Body of pancreas (tissue), 4 donors: ENCODE results near the gene TRIM25. TPM values are rescaled to one million over a fixed set of nuclear protein-coding genes. Genes with fewer than 3 reads are reported as not detected.
A peak's percentile ranks its signal among the peaks of the same experiment; 100 is the strongest.

Source experiments
- ATAC-seq: fragments of 150-250 bp; one replicate; pipeline ENCODE4 v1.9.1; 2016
- DNase-seq, 4 donors: peaks; one replicate each; pipeline ENCODE4 v3.0.0-alpha.2; 2019
- H3K27ac ChIP-seq, 4 donors: fragments of 200-600 bp; sonication (generic); 1 replicate in 3 of 4; 2 replicates in 1 of 4; pipeline versions ENCODE4 v1.5.1 to v1.6.1; 2016 to 2019; ENCODE audit warnings: mild to moderate bottlenecking in 1 of 4, mixed read lengths in 1 of 4, moderate library complexity in 1 of 4
- H3K27me3 ChIP-seq, 2 donors: fragments of 200-600 bp; sonication (generic); one replicate each; pipeline ENCODE4 v1.6.0; 2016; ENCODE audit warnings: mild to moderate bottlenecking in 1 of 2
- H3K36me3 ChIP-seq, 2 donors: fragments of 200-600 bp; sonication (generic); replicated peaks in 1 of 2; 2 replicates each; pipeline ENCODE4 v1.5.1; 2016; ENCODE audit warnings: low read depth in 2 of 2; ENCODE audit not compliant: insufficient read depth in 1 of 2
- H3K4me1 ChIP-seq: fragments of 200-600 bp; sonication (generic); one replicate; pipeline ENCODE4 v1.6.0; 2016
- H3K4me3 ChIP-seq, 2 donors: fragments of 200-600 bp; sonication (generic); 1 replicate in 1 of 2; 2 replicates in 1 of 2; pipeline ENCODE4 v1.5.1; 2016 to 2019
- H3K9me3 ChIP-seq, 3 donors: fragments of 200-600 bp; sonication (generic); 1 replicate in 2 of 3; 2 replicates in 1 of 3; pipeline ENCODE4 v1.5.1; 2016
- CTCF ChIP-seq, 7 experiments: fragments of 450-650 bp in 4 of 7; fragments of 200-600 bp in 3 of 7; sonication (generic) in 3 of 7; IDR thresholded peaks; one replicate each; pipeline ENCODE4 v1.5.1; 2016 to 2019; ENCODE audit warnings: antibody characterized with exemption in 7 of 7
- POLR2A ChIP-seq, 3 donors: fragments of 450-650 bp; IDR thresholded peaks; one replicate each; pipeline ENCODE4 v1.6.1; 2016; ENCODE audit warnings: antibody characterized with exemption in 3 of 3, mild to moderate bottlenecking in 2 of 3
- WGBS, 2 donors: methylation state at CpG; one replicate each; pipeline ENCODE4 v1.1.5; 2017; 5-methylcytosine and 5-hydroxymethylcytosine counted together
- intact Hi-C: fragments of 100-400 bp; cut with DNase I; formaldehyde crosslinking; loops from one replicate; pipeline ENCODE4 v1.15.1; 2023
- total RNA-seq, 2 donors: library from RNA; depleted of rRNA; stranded (reverse); fragments of >200 nt; gene quantifications; one replicate each; pipeline ENCODE4 v1.1.0, GENCODE V29; 2016

Gene TRIM25
- total RNA-seq, 2 donors from 2014 or later = 13.5 to 21.8 TPM

- H3K27ac ChIP-seq = no peak overlapping the region
- TF ChIP-seq CTCF (IDR thresholded peaks at IDR 0.05) (no peak), POLR2A (IDR thresholded peaks at IDR 0.05) (no peak)
- ATAC-seq (no peak), DNase-seq (no peak)
- no peaks in the 10 kb centered on the region for H3K4me1 ChIP-seq
- peaks cover 0 to 1% of the 10 kb centered on the region in 2 donors for H3K36me3 ChIP-seq
- intact Hi-C loops = no loop called here
- 85 to 88% methylated on average over 4 of the region's 4 CpGs for WGBS, 2 donors
- H3K4me3 ChIP-seq = no peak overlapping the region
- H3K9me3 ChIP-seq = no peaks in the 10 kb centered on the region
- no peaks in the 10 kb centered on the region for H3K27me3 ChIP-seq
Observed at GRCh38 chr17:56870081-56870651, 43.7 kb downstream of the TRIM25 start.

GRCh38 chr17:56868716-56869115 is 45.1 kb downstream of the TRIM25 start:
- Histone ChIP-seq H3K9me3 (no peaks in the 10 kb centered on the region), H3K27me3 (no peaks in the 10 kb centered on the region), H3K4me1 (no peaks in the 10 kb centered on the region), H3K27ac (no peak overlapping the region), H3K4me3 (no peak overlapping the region), H3K36me3 (peaks cover 0 to 1% of the 10 kb centered on the region in 2 donors)
- no peak for ATAC-seq
- no peak for DNase-seq
- TF ChIP-seq POLR2A (IDR thresholded peaks at IDR 0.05) (no peak), CTCF (IDR thresholded peaks at IDR 0.05) (no peak)
- WGBS, 2 donors = 94 to 99% methylated on average over 3 of the region's 3 CpGs
- intact Hi-C loops = no loop called here

GRCh38 chr17:56867948-56868376 is 45.9 kb downstream of the TRIM25 start:
- no peaks in the 10 kb centered on the region for H3K27me3 ChIP-seq
- peaks cover 0 to 3% of the 10 kb centered on the region in 2 donors for H3K36me3 ChIP-seq
- ATAC-seq (no peak), DNase-seq (no peak)
- H3K4me3 ChIP-seq = no peak overlapping the region
- H3K9me3 ChIP-seq = no peaks in the 10 kb centered on the region
- 28 to 42% methylated on average over 2 of the region's 2 CpGs for WGBS, 2 donors
- intact Hi-C loops = no loop called here
- no peak overlapping the region for H3K27ac ChIP-seq
- no peaks in the 10 kb centered on the region for H3K4me1 ChIP-seq
- TF ChIP-seq CTCF (IDR thresholded peaks at IDR 0.05) = no peak
- no peak for TF ChIP-seq POLR2A (IDR thresholded peaks at IDR 0.05)

GRCh38 chr17:56866496-56866895 is 47.4 kb downstream of the TRIM25 start:
- DNase-seq (peak in 2 of 4 donors; percentile 14 to 47), ATAC-seq (no peak)
- Histone ChIP-seq H3K36me3 (peaks cover 0 to 6% of the 10 kb centered on the region in 2 donors), H3K27me3 (no peaks in the 10 kb centered on the region), H3K9me3 (no peaks in the 10 kb centered on the region), H3K4me3 (no peak overlapping the region), H3K4me1 (no peaks in the 10 kb centered on the region), H3K27ac (no peak overlapping the region)
- TF ChIP-seq POLR2A (IDR thresholded peaks at IDR 0.05) = no peak
- TF ChIP-seq CTCF (IDR thresholded peaks at IDR 0.05) = peak in 5 of 7 experiments; percentile 7 to 47 (median 13)
- 29 to 54% methylated on average over 3 of the region's 3 CpGs for WGBS, 2 donors
- intact Hi-C loops = no loop called here

GRCh38 chr17:56866076-56866475 is 47.8 kb downstream of the TRIM25 start:
- Histone ChIP-seq H3K4me1 (no peaks in the 10 kb centered on the region), H3K36me3 (peaks cover 0 to 6% of the 10 kb centered on the region in 2 donors), H3K9me3 (no peaks in the 10 kb centered on the region), H3K27ac (no peak overlapping the region), H3K4me3 (no peak overlapping the region), H3K27me3 (no peaks in the 10 kb centered on the region)
- intact Hi-C loops = no loop called here
- DNase-seq = no peak
- WGBS, 2 donors = 86 to 96% methylated on average over 5 of the region's 5 CpGs
- no peak for ATAC-seq
- TF ChIP-seq CTCF (IDR thresholded peaks at IDR 0.05) = no peak
- TF ChIP-seq POLR2A (IDR thresholded peaks at IDR 0.05) = no peak
